Natural killer cell treated with Interleukin-12 subunit alpha and Interleukin-12 subunit beta and Interleukin-15 and Interleukin-18, amount 100 ng/mL, for 72 hours (primary cell): Measurements from ENCODE around the gene JARID2. TPM values are rescaled to one million over a fixed set of nuclear protein-coding genes. Genes with fewer than 3 reads are reported as not detected.

ENCODE experiments used
- ATAC-seq, 2 donors: fragments of 150-1000 bp; cut with Tn5 transposase in 1 of 2; sonication (Bioruptor Pico), chemical (Tn5 transposase) in 1 of 2; 2 replicates each; pipeline ENCODE4 v1.10.0; 2021
- DNase-seq: peaks from one replicate; pipeline ENCODE4 v3.0.0; 2022; ENCODE audit warnings: low spot score
- H3K27ac Mint-ChIP-seq, 2 donors: 1 replicate in 1 of 2; 2 replicates in 1 of 2; pipeline ENCODE4 v1.8.0; 2022; ENCODE audit warnings: mixed read lengths in 2 of 2, mild to moderate bottlenecking in 1 of 2, moderate library complexity in 1 of 2
- H3K27me3 Mint-ChIP-seq, 2 donors: 1 replicate in 1 of 2; 2 replicates in 1 of 2; pipeline ENCODE4 v1.8.0; 2022; ENCODE audit warnings: mixed read lengths in 2 of 2
- H3K36me3 Mint-ChIP-seq: one replicate; pipeline ENCODE4 v1.8.0; 2022; ENCODE audit warnings: mixed read lengths
- H3K4me1 Mint-ChIP-seq, 2 donors: 1 replicate in 1 of 2; 2 replicates in 1 of 2; pipeline ENCODE4 v1.8.0; 2022; ENCODE audit warnings: low read depth in 2 of 2, mixed read lengths in 2 of 2, mild to moderate bottlenecking in 1 of 2
- H3K4me3 Mint-ChIP-seq: one replicate; pipeline ENCODE4 v1.8.0; 2022; ENCODE audit warnings: mixed read lengths
- H3K9me3 Mint-ChIP-seq: 2 replicates; pipeline ENCODE4 v1.8.0; 2022; ENCODE audit warnings: mixed read lengths
- total RNA-seq, 2 donors: library from RNA; stranded (reverse); gene quantifications; one replicate each; pipeline ENCODE4 v1.2.3, GENCODE V29; 2022

JARID2 gene
- total RNA-seq, 2 donors from 2014 or later: 28.6 to 34.9 TPM

DNA sequence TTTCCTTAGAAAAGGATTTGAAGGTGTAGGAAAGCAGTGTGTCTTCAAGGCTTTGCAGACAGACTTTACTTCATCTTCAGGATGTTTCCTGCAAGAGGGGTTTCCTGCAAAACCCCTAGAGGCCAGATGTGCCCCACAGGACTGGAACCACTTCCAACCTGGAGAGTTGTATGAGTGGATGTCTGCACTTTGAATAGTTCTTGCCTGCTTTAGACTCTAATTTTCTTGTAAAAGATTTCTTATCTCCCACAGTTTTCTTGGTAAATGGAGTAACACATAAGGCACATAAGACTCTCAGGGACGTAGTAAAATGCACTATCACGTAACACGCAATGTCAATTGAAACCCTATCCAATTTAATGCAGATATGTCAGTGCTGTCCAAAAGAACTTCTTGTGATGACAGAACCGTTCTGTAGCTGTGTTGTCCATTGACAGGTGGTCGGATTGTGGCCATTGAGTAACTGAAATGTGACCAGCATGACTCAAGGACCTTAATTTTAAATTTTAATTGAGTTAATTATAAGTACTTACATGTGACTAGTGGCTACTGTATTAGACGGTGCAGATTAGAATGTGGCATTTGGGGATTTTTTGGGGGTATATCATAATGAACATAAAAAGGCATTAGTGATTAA is 118.7 kb downstream of the JARID2 start:
- no peaks in the 10 kb centered on the region for H3K36me3 Mint-ChIP-seq
- H3K4me1 Mint-ChIP-seq: peaks cover 36 to 44% of the 10 kb centered on the region in 2 donors
- no peak for DNase-seq
- ATAC-seq: no peak
- no peaks in the 10 kb centered on the region for H3K27me3 Mint-ChIP-seq
- H3K27ac Mint-ChIP-seq: no peak overlapping the region
- H3K4me3 Mint-ChIP-seq: no peak overlapping the region
- H3K9me3 Mint-ChIP-seq: no peaks in the 10 kb centered on the region

DNA sequence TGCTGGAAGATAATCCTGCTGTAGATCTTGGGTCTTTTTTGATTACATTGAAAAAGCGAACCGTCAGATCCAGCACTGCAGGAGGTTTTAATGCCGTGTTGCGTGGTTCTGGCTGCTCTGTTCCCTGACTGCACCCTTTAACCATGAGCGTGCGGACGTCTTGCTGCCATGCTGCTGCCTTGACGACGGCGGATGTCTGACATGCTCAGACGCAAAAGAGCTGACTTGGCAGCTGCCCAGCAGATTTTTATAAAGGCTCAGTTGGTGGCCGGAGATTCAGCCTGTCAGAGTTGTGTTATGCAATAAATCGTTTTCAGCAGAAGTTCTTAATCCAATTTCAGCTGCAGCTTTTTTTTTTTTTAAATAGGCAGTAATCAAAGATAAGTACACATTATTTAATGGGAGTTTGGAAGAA is 119.4 kb downstream of the JARID2 start:
- peak overlapping the region; percentile 50 for H3K4me3 Mint-ChIP-seq
- ATAC-seq (peak; percentile 71 to 72), DNase-seq (no peak)
- H3K27ac Mint-ChIP-seq: peak overlapping the region in 1 of 2 donors; percentile 45
- no peaks in the 10 kb centered on the region for H3K27me3 Mint-ChIP-seq
- H3K4me1 Mint-ChIP-seq: peaks cover 42 to 48% of the 10 kb centered on the region in 2 donors
- H3K36me3 Mint-ChIP-seq: no peaks in the 10 kb centered on the region
- no peaks in the 10 kb centered on the region for H3K9me3 Mint-ChIP-seq

DNA sequence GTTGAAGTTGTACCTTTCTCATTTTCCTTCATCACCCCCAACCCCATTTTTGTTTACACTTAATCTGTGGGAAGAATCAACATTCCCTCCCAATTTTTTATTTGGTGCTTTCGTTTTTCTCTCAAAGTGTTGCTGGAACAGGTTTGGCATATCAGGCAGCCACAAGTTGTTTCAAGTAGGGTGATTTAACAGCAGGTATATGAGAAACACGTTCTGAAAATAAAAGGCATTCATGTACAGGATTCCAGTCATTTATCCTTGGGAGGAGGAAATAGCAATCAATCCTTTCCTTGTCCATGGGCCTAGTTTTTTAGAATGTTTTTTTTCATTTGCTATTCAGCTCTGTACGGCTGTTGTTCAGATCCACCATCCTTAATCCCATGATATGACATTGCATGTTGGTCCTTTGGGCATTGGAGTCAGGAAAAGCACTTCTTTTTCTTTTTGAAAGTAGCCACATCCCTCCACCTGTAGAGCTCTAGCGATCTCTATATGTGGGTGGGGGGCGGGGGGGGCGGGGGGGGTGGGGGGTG is 120.2 kb downstream of the JARID2 start:
- H3K27ac Mint-ChIP-seq: no peak overlapping the region
- H3K4me3 Mint-ChIP-seq: no peak overlapping the region
- no peak for ATAC-seq

DNA sequence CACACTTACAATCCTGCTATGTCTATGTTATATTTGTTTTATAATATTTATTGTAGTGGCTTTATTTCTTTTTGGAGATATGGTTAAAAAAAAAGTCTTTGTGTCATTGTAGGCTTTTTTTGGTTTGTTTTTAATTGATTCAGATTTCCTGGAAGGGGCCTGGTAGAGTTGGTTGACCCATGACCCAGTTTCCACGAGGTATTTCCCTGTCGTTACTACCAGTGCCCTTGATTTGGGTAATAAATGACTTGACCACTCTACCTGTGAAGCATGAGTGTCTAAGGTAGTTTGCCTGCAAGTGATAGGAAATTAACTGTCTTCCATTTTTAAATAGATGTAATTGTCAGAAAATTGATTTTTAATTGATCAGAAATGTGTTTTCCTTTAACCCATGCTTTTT is 121.0 kb downstream of the JARID2 start:
- Mint-ChIP-seq H3K36me3 (no peaks in the 10 kb centered on the region), H3K4me3 (peak overlapping the region; percentile 50), H3K27me3 (no peaks in the 10 kb centered on the region), H3K9me3 (no peaks in the 10 kb centered on the region), H3K4me1 (peaks cover 58 to 63% of the 10 kb centered on the region in 2 donors), H3K27ac (peak overlapping the region; percentile 50 to 64)
- DNase-seq (no peak), ATAC-seq (no peak)

More for the DNA sequence above, 120.2 kb downstream of the JARID2 start:
- no peaks in the 10 kb centered on the region for H3K27me3 Mint-ChIP-seq
- DNase-seq: no peak
- H3K9me3 Mint-ChIP-seq: no peaks in the 10 kb centered on the region
- H3K36me3 Mint-ChIP-seq: no peaks in the 10 kb centered on the region
- peaks cover 50 to 55% of the 10 kb centered on the region in 2 donors for H3K4me1 Mint-ChIP-seq

DNA sequence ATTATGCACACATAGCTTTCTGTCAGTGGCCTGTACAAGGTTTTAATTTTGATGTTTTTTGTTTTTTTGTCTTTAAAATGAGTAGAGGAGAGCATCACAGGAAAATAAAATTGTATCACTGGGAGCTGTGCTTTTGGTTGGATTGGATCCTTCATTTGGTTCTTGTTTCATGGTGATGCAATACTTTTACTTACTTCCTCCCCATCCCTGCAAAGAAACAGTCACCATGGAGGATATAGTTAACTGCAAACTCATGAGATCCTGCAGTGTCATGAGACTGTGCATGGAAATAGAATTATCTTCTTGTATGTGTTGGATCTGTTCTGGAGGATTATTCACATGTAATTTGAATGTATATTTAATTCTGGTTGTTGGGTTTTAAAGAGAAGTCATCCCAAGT is 122.3 kb downstream of the JARID2 start:
- no peak for ATAC-seq
- no peaks in the 10 kb centered on the region for H3K27me3 Mint-ChIP-seq
- H3K9me3 Mint-ChIP-seq: no peaks in the 10 kb centered on the region
- DNase-seq: no peak
- no peaks in the 10 kb centered on the region for H3K36me3 Mint-ChIP-seq
- peak overlapping the region; percentile 16 for H3K4me3 Mint-ChIP-seq
- H3K4me1 Mint-ChIP-seq: peaks cover 59 to 63% of the 10 kb centered on the region in 2 donors
- peak overlapping the region; percentile 50 to 64 for H3K27ac Mint-ChIP-seq

DNA sequence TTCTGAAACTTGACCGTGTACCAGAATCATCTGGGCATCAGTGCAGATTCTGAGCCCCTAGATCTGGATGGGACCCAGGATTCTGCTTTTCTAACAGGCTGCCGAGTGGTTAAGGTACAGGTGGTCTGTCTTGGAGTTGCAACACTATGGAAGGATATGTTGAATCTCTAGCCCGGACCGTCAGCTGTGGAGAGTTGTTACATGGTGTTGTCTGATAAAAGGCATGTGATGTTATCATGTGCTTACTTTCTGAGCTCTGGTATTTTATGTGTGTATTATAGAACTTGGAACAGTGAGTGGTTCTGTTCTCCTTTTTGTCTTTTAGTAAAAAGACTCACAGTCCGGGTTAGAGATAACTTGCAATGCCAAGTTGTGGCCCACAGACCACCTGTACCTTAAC is 123.0 kb downstream of the JARID2 start:
- DNase-seq: no peak
- peaks cover 59 to 63% of the 10 kb centered on the region in 2 donors for H3K4me1 Mint-ChIP-seq

DNA sequence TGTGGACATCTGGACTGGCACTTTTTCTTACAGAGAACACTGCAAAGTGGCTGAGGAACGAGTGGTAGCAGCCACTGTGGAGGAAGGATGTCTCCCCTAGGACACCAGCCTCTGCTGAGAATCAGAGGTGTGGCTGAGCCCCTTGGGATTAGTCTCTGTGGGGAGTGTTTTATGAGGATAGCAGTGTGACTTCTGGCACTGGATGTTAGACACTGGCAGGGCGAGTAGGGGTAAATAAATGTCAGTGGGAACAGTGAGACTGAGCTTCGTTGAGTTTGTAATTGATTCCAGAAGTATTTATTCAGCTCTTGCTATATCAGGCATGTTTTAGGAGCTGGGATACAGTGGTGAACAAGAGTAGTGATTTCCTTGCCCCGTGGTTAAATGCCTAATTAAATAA is 124.0 kb downstream of the JARID2 start:
- Mint-ChIP-seq H3K9me3 (no peaks in the 10 kb centered on the region), H3K4me3 (no peak overlapping the region), H3K27ac (peak overlapping the region; percentile 14 to 17), H3K27me3 (no peaks in the 10 kb centered on the region), H3K36me3 (no peaks in the 10 kb centered on the region), H3K4me1 (peaks cover 59 to 63% of the 10 kb centered on the region in 2 donors)
- DNase-seq: no peak
- ATAC-seq: no peak

More for the DNA sequence above, 123.0 kb downstream of the JARID2 start:
- H3K27ac Mint-ChIP-seq: peak overlapping the region; percentile 50 to 64
- H3K9me3 Mint-ChIP-seq: no peaks in the 10 kb centered on the region
- no peak for ATAC-seq
- H3K36me3 Mint-ChIP-seq: no peaks in the 10 kb centered on the region
- H3K27me3 Mint-ChIP-seq: no peaks in the 10 kb centered on the region
- no peak overlapping the region for H3K4me3 Mint-ChIP-seq

DNA sequence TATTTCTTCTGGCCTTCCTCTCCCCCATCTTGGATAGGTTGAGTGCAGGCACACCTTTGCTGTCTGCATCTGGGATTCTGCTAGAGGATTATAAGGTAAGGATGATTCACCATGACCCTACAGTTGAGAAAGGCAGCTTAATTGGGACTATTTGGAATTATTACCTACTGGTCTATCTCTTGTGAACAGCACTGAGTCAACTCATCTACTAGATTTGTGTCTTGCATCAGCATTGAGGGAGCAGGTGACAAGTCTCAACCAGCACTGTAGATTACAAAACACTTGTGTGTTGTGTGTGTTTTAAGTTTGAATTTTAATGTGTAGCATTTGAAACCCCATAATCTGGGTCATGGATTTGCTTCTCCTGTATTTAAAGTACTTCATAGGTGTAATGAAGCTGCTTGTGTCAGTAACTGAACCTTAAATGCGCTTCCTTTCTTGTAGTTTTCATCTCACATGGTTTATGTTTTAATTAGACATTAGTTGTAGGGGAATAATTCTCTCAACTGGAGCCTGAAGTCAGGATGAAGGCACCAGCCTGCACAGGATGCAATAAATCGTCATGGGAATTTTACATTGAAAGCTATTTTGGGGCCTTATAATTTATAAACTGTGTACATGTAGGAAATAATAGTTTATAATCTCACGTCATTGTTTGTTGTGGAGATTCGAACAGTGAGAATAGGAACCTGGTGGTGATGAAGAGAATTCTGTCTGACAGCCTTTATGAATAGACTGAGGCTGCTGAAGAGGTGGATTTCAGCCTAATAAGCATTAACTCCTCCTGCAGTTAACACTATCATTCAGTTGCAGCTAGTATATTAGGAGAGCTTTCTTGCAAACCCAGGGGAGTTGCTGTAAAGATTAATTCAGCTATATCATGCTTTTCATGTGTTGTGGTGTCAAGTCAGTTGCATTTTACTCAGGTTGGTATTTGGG is 125.1 kb downstream of the JARID2 start:
- H3K4me1 Mint-ChIP-seq: peaks cover 53 to 59% of the 10 kb centered on the region in 2 donors
- no peaks in the 10 kb centered on the region for H3K36me3 Mint-ChIP-seq
- ATAC-seq: peak; percentile 56 to 57
- DNase-seq: no peak
- H3K9me3 Mint-ChIP-seq: no peaks in the 10 kb centered on the region
- no peaks in the 10 kb centered on the region for H3K27me3 Mint-ChIP-seq
- H3K4me3 Mint-ChIP-seq: no peak overlapping the region
- peak overlapping the region in 1 of 2 donors; percentile 14 for H3K27ac Mint-ChIP-seq

DNA sequence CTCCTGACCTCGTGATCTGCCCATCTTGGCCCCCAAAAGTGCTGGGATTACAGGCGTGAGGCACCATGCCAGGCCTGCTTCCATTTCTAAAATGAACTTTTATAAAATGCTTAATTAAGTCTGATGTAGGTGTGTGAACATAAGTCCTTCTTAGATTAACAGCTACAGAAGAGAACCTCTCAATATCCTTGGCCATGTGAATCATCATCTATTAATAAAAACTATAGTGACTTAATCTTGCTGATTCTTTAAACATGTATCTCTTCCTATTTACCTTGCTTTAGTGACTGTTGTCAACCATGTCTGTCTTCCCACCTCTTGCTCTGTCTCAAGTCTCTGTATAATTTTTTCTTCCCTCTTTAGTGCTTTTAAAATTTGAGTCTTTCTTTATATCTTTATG is 127.1 kb downstream of the JARID2 start:
- ATAC-seq: no peak
- H3K27me3 Mint-ChIP-seq: no peaks in the 10 kb centered on the region
- no peaks in the 10 kb centered on the region for H3K9me3 Mint-ChIP-seq
- H3K4me3 Mint-ChIP-seq: no peak overlapping the region
- peaks cover 41 to 52% of the 10 kb centered on the region in 2 donors for H3K4me1 Mint-ChIP-seq
- H3K27ac Mint-ChIP-seq: no peak overlapping the region
- DNase-seq: no peak
- peaks cover 6% of the 10 kb centered on the region for H3K36me3 Mint-ChIP-seq

DNA sequence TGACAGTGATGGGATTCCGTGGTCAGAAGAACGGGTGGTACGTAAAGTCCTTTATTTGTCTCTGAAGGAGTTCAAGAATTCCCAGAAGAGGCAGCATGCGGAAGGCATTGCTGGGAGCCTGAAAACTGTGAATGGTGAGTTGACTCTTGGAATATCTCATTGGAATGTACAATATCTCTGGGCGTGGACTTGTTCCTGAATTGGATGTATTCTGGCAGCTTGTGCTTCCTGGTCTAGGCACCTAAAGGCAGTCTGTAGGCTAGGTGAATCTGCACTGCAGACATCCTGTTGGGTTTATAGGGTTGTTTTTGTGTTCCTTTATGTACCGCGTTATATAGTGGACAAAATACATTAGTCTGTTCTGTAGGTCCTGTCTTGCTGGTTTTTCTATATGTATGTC is 128.2 kb downstream of the JARID2 start:
- peaks cover 39 to 48% of the 10 kb centered on the region in 2 donors for H3K4me1 Mint-ChIP-seq
- H3K9me3 Mint-ChIP-seq: no peaks in the 10 kb centered on the region
- DNase-seq (no peak), ATAC-seq (no peak)
- H3K4me3 Mint-ChIP-seq: no peak overlapping the region
- peaks cover 6% of the 10 kb centered on the region for H3K36me3 Mint-ChIP-seq
- no peak overlapping the region for H3K27ac Mint-ChIP-seq
- no peaks in the 10 kb centered on the region for H3K27me3 Mint-ChIP-seq

DNA sequence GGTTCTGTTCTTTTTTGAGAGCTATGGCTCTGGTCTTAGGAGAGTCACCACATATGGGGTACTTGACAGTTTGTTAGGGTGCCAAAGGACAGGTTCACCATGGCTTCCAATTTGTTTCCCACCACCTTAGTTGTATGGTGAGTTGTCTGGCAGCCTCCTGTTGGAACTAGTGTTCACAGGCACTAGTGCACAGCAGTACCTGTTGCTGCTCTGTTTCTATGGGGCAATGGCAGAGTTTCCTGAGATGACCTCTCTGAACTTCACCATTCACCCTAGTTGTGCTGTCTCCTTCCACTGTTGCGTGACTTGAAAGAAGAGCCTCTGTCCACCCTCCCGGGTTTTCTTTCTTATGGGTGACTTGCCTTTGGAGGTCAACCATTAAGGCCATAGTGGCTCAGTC is 129.1 kb downstream of the JARID2 start:
- no peak for DNase-seq
- H3K4me3 Mint-ChIP-seq: no peak overlapping the region
- H3K36me3 Mint-ChIP-seq: peaks cover 6% of the 10 kb centered on the region
- H3K4me1 Mint-ChIP-seq: peaks cover 39 to 43% of the 10 kb centered on the region in 2 donors
- no peak overlapping the region for H3K27ac Mint-ChIP-seq
- no peaks in the 10 kb centered on the region for H3K27me3 Mint-ChIP-seq
- no peaks in the 10 kb centered on the region for H3K9me3 Mint-ChIP-seq
- no peak for ATAC-seq

DNA sequence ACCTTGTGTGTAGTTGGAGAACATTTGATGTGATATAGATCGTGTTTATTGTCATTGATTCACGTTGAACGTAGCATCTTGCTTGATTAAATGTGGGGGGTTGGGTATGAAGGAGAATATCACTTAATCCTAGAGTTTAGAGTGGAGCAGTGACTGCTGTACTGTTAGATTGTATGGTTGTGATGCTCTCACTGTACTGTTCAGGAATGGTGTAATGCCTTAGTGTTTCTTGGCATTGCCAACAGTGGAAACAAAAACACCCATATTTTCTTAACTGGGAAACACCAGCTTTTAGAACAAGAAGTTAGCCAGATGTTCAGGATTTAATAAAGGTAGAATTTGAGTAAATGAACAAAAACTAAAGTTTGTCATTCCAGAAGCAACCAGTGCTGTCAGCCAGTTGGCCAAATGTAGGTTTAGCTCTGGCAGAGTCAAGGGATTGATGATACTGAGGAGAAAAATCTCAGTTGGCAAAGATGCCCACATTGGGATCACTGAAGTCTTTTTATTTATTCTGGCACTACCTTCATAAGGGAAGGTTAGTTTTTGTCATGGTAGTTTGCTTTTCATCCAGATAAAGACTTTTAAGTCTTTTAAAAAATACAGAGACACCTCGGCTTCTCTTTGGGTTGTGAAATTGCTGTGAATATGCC is 129.9 kb downstream of the JARID2 start:
- Mint-ChIP-seq H3K4me1 (peaks cover 38 to 40% of the 10 kb centered on the region in 2 donors), H3K27ac (no peak overlapping the region), H3K27me3 (no peaks in the 10 kb centered on the region), H3K4me3 (no peak overlapping the region), H3K36me3 (peaks cover 6% of the 10 kb centered on the region), H3K9me3 (no peaks in the 10 kb centered on the region)
- no peak for DNase-seq
- ATAC-seq: no peak

DNA sequence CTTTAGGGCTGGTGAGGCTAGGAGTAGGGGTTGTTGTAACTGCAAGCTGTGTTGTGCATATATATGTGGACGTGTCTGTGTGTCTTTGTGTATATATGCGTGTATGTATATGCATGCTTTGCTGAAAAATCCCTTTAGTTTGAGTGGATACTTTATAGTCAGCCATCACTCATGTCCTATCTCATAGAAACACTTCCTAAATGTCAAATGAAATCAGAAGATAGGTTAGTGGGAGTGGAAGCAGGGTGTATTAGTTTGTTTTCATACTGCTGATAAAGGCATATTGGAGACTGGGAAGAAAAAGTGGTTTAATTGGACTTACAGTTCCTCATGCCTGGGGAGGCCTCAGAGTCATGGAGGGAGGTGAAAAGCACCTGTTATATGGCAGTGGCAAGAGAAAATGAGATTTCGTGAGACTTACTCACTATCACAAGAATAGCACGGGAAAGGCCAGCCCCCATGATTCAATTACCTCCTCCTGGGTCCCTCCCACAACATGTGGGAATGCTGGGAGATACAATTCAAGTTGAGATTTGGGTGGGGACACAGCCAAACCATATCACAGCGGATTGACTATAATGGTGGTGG is 131.1 kb downstream of the JARID2 start:
- no peak for ATAC-seq
- Mint-ChIP-seq H3K27ac (peak overlapping the region in 1 of 2 donors; percentile 31), H3K9me3 (no peaks in the 10 kb centered on the region)

More for the DNA sequence above, 131.1 kb downstream of the JARID2 start:
- no peak for DNase-seq
- peaks cover 6% of the 10 kb centered on the region for H3K36me3 Mint-ChIP-seq
- peaks cover 36% of the 10 kb centered on the region in 2 donors for H3K4me1 Mint-ChIP-seq
- no peaks in the 10 kb centered on the region for H3K27me3 Mint-ChIP-seq
- no peak overlapping the region for H3K4me3 Mint-ChIP-seq
